Measurements from ENCODE around the gene SYTL5.

DNA sequence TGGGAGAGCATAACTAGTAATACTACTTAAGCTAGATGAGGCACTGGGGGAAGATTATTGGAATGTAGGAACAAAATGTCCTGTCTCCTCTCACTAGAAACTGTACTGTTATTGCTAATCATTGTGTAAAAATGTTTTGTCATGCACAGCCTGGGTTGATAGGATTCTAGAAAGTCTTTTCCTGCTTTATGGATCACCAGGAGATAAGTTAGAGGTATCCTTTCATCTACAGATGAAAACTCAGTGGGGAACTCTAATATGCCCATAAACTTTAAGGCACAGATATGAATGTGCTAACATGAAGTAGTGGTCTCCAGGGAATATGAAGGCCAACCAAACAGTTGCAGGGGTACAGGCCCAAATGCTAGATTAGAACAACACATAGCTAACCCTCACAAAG lies 156.8 kb downstream of the SYTL5 start:
- TF ChIP-seq, protein P1, sequence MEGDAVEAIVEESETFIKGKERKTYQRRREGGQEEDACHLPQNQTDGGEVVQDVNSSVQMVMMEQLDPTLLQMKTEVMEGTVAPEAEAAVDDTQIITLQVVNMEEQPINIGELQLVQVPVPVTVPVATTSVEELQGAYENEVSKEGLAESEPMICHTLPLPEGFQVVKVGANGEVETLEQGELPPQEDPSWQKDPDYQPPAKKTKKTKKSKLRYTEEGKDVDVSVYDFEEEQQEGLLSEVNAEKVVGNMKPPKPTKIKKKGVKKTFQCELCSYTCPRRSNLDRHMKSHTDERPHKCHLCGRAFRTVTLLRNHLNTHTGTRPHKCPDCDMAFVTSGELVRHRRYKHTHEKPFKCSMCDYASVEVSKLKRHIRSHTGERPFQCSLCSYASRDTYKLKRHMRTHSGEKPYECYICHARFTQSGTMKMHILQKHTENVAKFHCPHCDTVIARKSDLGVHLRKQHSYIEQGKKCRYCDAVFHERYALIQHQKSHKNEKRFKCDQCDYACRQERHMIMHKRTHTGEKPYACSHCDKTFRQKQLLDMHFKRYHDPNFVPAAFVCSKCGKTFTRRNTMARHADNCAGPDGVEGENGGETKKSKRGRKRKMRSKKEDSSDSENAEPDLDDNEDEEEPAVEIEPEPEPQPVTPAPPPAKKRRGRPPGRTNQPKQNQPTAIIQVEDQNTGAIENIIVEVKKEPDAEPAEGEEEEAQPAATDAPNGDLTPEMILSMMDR (IDR thresholded peaks at IDR 0.05), result no peak
- TF ChIP-seq EZH2 (IDR thresholded peaks at IDR 0.05), result no peak
- TF ChIP-seq EZH2phosphoT487 (IDR thresholded peaks at IDR 0.05), result no peak

Data from neural progenitor cell (in vitro differentiated cells).